H1 (cell line): ENCODE measurements around the gene IL18BP. TPM values are rescaled to one million over a fixed set of nuclear protein-coding genes. Genes with fewer than 3 reads are reported as not detected.

ENCODE experiments used
- CTCF ChIA-PET: fragments of 300-600 bp; sonication (Branson Sonifier 250); formaldehyde crosslinking; loops from one replicate; lab custom pipeline; 2021; ENCODE audit not compliant: partially characterized antibody; lab: Charles Lee
- POLR2A ChIA-PET: fragments of 300-600 bp; sonication (Branson Sonifier 250); formaldehyde crosslinking; loops from one replicate; lab custom pipeline; 2021; ENCODE audit warnings: inconsistent platforms; ENCODE audit not compliant: partially characterized antibody; lab: Charles Lee
- DNase-seq, 2 experiments: peaks; one replicate each; pipeline versions ENCODE4 v3.0.0 to v3.0.0-alpha.2; 2010 to 2022; ENCODE audit warnings: low spot score in 2 of 2, low read depth in 1 of 2, mixed read lengths in 1 of 2
- FAIRE-seq: peaks from 2 replicates; lab custom pipeline; 2011; peaks lifted over from hg19 to GRCh38; lab: Jason Lieb, UNC
- H2AFZ ChIP-seq: 2 replicates; pipeline ENCODE4 v1.8.1; 2012; ENCODE audit warnings: low read length, inconsistent platforms
- H2AK5ac ChIP-seq: 2 replicates; pipeline ENCODE4 v1.6.1; 2013; ENCODE audit warnings: low read depth, low read length
- H2BK120ac ChIP-seq: replicated peaks from 2 replicates; pipeline ENCODE3; 2013; ENCODE audit warnings: low read depth, low read length, inconsistent platforms
- H2BK12ac ChIP-seq: 2 replicates; pipeline ENCODE4 v1.6.1; 2013; ENCODE audit warnings: low read depth, low read length
- H2BK15ac ChIP-seq: 2 replicates; pipeline ENCODE4 v1.6.1; 2013; ENCODE audit warnings: low read length
- H2BK20ac ChIP-seq: 2 replicates; pipeline ENCODE4 v1.6.1; 2013; ENCODE audit warnings: low read length
- H2BK5ac ChIP-seq: 2 replicates; pipeline ENCODE4 v1.6.1; 2013; ENCODE audit warnings: low read depth, low read length
- H3K14ac ChIP-seq: 2 replicates; pipeline ENCODE4 v1.6.1; 2013; ENCODE audit warnings: inconsistent platforms; ENCODE audit not compliant: insufficient read length
- H3K18ac ChIP-seq: 2 replicates; pipeline ENCODE4 v1.6.1; 2013; ENCODE audit warnings: low read length; ENCODE audit errors: extremely low read depth
- H3K23ac ChIP-seq: 2 replicates; pipeline ENCODE4 v1.6.1; 2013; ENCODE audit warnings: inconsistent platforms; ENCODE audit not compliant: insufficient read length
- H3K23me2 ChIP-seq: 2 replicates; pipeline ENCODE4 v1.6.1; 2013; ENCODE audit warnings: low read depth, low read length
- H3K27ac ChIP-seq: 2 replicates; pipeline ENCODE4 v1.6.1; 2011; ENCODE audit warnings: low read depth, low read length, inconsistent platforms
- H3K27me3 ChIP-seq, 4 experiments: replicated peaks in 1 of 4; 1 replicate in 1 of 4; 2 replicates in 3 of 4; pipeline versions ENCODE4 v1.6.1 to v1.8.1; 2011 to 2013; ENCODE audit warnings: low read length in 3 of 4, mild to moderate bottlenecking in 3 of 4, inconsistent platforms in 2 of 4, mixed read lengths in 2 of 4, moderate library complexity in 1 of 4; ENCODE audit not compliant: control insufficient read depth in 3 of 4, insufficient read depth in 3 of 4; ENCODE audit errors: extremely low read depth in 1 of 4
- H3K36me3 ChIP-seq, 4 experiments: 2 replicates each; pipeline versions ENCODE4 v1.6.1 to v1.8.1; 2011 to 2013; ENCODE audit warnings: mild to moderate bottlenecking in 4 of 4, low read length in 3 of 4, moderate library complexity in 2 of 4, control low read depth in 1 of 4, inconsistent platforms in 1 of 4; ENCODE audit not compliant: insufficient read depth in 4 of 4, control insufficient read depth in 2 of 4
- H3K4ac ChIP-seq: replicated peaks from 2 replicates; pipeline ENCODE3; 2013; ENCODE audit warnings: low read length, low read depth, mixed read lengths, inconsistent platforms; ENCODE audit not compliant: insufficient read length
- H3K4me1 ChIP-seq, 4 experiments: replicated peaks in 1 of 4; 1 replicate in 1 of 4; 2 replicates in 3 of 4; pipeline versions ENCODE4 v1.6.1 to v1.8.1; 2011 to 2013; ENCODE audit warnings: low read length in 3 of 4, inconsistent platforms in 2 of 4, mixed read lengths in 1 of 4; ENCODE audit not compliant: insufficient read depth in 4 of 4, control insufficient read depth in 3 of 4
- H3K4me2 ChIP-seq, 2 experiments: 2 replicates each; pipeline versions ENCODE4 v1.6.1 to v1.8.1; 2011 to 2013; ENCODE audit warnings: low read depth in 2 of 2, low read length in 2 of 2, control low read depth in 1 of 2, inconsistent platforms in 1 of 2, mild to moderate bottlenecking in 1 of 2; ENCODE audit not compliant: insufficient read depth in 1 of 2
- H3K4me3 ChIP-seq, 4 experiments: fragments of 200-600, 300-600 bp in 1 of 4; sonication (generic), shearing (Covaris generic), sonication (Bioruptor Twin) in 1 of 4; 2 replicates each; pipeline versions ENCODE4 v1.5.1 to v1.8.1; 2011 to 2016; ENCODE audit warnings: low read length in 4 of 4, low read depth in 3 of 4, control low read depth in 2 of 4, inconsistent platforms in 2 of 4, mild to moderate bottlenecking in 2 of 4, mixed read lengths in 1 of 4, moderate library complexity in 1 of 4; ENCODE audit not compliant: insufficient read depth in 2 of 4; ENCODE audit errors: extremely low read depth in 1 of 4
- H3K56ac ChIP-seq: replicated peaks from 2 replicates; pipeline ENCODE3; 2013; ENCODE audit warnings: low read depth, mild to moderate bottlenecking, mixed read lengths, low read length, inconsistent platforms; ENCODE audit not compliant: insufficient read length
- H3K79me1 ChIP-seq: 2 replicates; pipeline ENCODE4 v1.6.1; 2013; ENCODE audit warnings: low read depth, low read length, control low read depth
- H3K79me2 ChIP-seq, 2 experiments: 2 replicates each; pipeline versions ENCODE4 v1.6.1 to v1.8.1; 2012 to 2013; ENCODE audit warnings: low read length in 2 of 2, mild to moderate bottlenecking in 2 of 2, inconsistent platforms in 1 of 2; ENCODE audit not compliant: insufficient read depth in 2 of 2, control insufficient read depth in 1 of 2
- H3K9ac ChIP-seq, 4 experiments: replicated peaks in 1 of 4; 1 replicate in 1 of 4; 2 replicates in 3 of 4; pipeline versions ENCODE4 v1.6.1 to v1.8.1; 2011 to 2013; ENCODE audit warnings: low read depth in 3 of 4, low read length in 3 of 4, control low read depth in 2 of 4, mild to moderate bottlenecking in 2 of 4, moderate library complexity in 2 of 4, inconsistent platforms in 1 of 4; ENCODE audit errors: extremely low read depth in 1 of 4
- H3K9me3 ChIP-seq, 2 experiments: 2 replicates each; pipeline versions ENCODE4 v1.6.1 to v1.8.1; 2012 to 2013; ENCODE audit warnings: mild to moderate bottlenecking in 2 of 2, moderate library complexity in 2 of 2, control low read depth in 1 of 2, inconsistent platforms in 1 of 2, low read depth in 1 of 2, low read length in 1 of 2, mixed read lengths in 1 of 2; ENCODE audit not compliant: insufficient read depth in 2 of 2
- H4K20me1 ChIP-seq, 2 experiments: replicated peaks in 1 of 2; 2 replicates each; pipeline versions ENCODE3 to v1.8.1; 2011 to 2013; ENCODE audit warnings: inconsistent platforms in 2 of 2, low read length in 2 of 2, mild to moderate bottlenecking in 1 of 2; ENCODE audit not compliant: insufficient read depth in 2 of 2, control insufficient read depth in 1 of 2
- H4K5ac ChIP-seq: 2 replicates; pipeline ENCODE4 v1.6.1; 2013; ENCODE audit warnings: low read length, low read depth, mixed read lengths, inconsistent platforms; ENCODE audit not compliant: insufficient read length
- H4K8ac ChIP-seq: 2 replicates; pipeline ENCODE4 v1.8.0; 2013; ENCODE audit warnings: mild to moderate bottlenecking, moderate library complexity, low read length, inconsistent platforms; ENCODE audit not compliant: insufficient read depth; ENCODE audit errors: extremely low read depth
- H4K91ac ChIP-seq: replicated peaks from 2 replicates; pipeline ENCODE3; 2013; ENCODE audit warnings: low read length, mixed read lengths, inconsistent platforms; ENCODE audit not compliant: insufficient read length
- CREB1 ChIP-seq: IDR thresholded peaks from 2 replicates; pipeline ENCODE4 v1.6.1; 2012; ENCODE audit warnings: inconsistent platforms
- CTCF ChIP-seq, 3 experiments: IDR thresholded peaks; 1 replicate in 2 of 3; 2 replicates in 1 of 3; pipeline versions ENCODE4 v1.5.1 to v1.6.1; 2011; ENCODE audit warnings: low read length in 3 of 3, mild to moderate bottlenecking in 3 of 3, inconsistent platforms in 2 of 3, low read depth in 1 of 3, moderate library complexity in 1 of 3; ENCODE audit not compliant: insufficient read depth in 1 of 3; ENCODE audit errors: control extremely low read depth in 1 of 3
- EGR1 ChIP-seq: IDR thresholded peaks from 2 replicates; pipeline ENCODE4 v1.6.1; 2011; ENCODE audit warnings: low read depth, low read length, borderline replicate concordance
- FOSL1 ChIP-seq: IDR thresholded peaks from 2 replicates; pipeline ENCODE4 v1.6.1; 2011; ENCODE audit warnings: mild to moderate bottlenecking, low read depth, low read length, moderate library complexity; ENCODE audit not compliant: insufficient read depth
- KDM1A ChIP-seq: fragments of 200-600, 300-600 bp; sonication (generic); IDR thresholded peaks from 2 replicates; pipeline ENCODE4 v1.7.1; 2016; ENCODE audit warnings: mild to moderate bottlenecking, low read length, borderline replicate concordance
- MAX ChIP-seq: IDR thresholded peaks from 2 replicates; pipeline ENCODE4 v1.6.1; 2012; ENCODE audit warnings: inconsistent platforms
- RXRA ChIP-seq: IDR thresholded peaks from 2 replicates; pipeline ENCODE4 v1.6.1; 2011; ENCODE audit warnings: low read depth, mild to moderate bottlenecking, low read length, moderate library complexity; ENCODE audit not compliant: insufficient read depth
- SIX5 ChIP-seq: IDR thresholded peaks from 2 replicates; pipeline ENCODE4 v1.6.1; 2011; ENCODE audit warnings: mild to moderate bottlenecking, low read depth, low read length
- SP4 ChIP-seq: IDR thresholded peaks from 2 replicates; pipeline ENCODE4 v1.6.1; 2012; ENCODE audit warnings: low read length, inconsistent platforms
- TCF12 ChIP-seq: IDR thresholded peaks from 2 replicates; pipeline ENCODE4 v1.6.1; 2011; ENCODE audit warnings: low read depth, mild to moderate bottlenecking, low read length
- USF2 ChIP-seq: IDR thresholded peaks from 2 replicates; pipeline ENCODE4 v1.6.1; 2011; ENCODE audit warnings: low read length, improper control_type of control experiment
- WGBS, 2 experiments: shearing (Covaris generic) in 1 of 2; methylation state at CpG; one replicate each; pipeline versions ENCODE4 v1.1.6 to v1.1.7; 2013 to 2015; ENCODE audit warnings: low lambda C conversion rate in 2 of 2, mixed read lengths in 2 of 2, inconsistent platforms in 1 of 2, low coverage in 1 of 2, missing lambda C conversion rate in 1 of 2; ENCODE audit not compliant: insufficient replicate concordance in 2 of 2, insufficient coverage in 1 of 2, insufficient read length in 1 of 2; ENCODE audit errors: extremely low coverage in 1 of 2, missing lambda C conversion rate in 1 of 2; 5-methylcytosine and 5-hydroxymethylcytosine counted together
- polyA plus RNA-seq, 7 experiments: library from polyadenylated mRNA; depleted of rRNA in 3 of 7; stranded (reverse) in 5 of 7; unstranded in 2 of 7; fragments of >200 nt in 5 of 7; fragments of 200-250 nt in 2 of 7; gene quantifications; 1 replicate in 5 of 7; 2 replicates in 1 of 7; 4 replicates in 1 of 7; pipeline versions ENCODE4 v1.2.1 to v1.2.3, GENCODE V29; 2011 to 2013; ENCODE audit warnings: missing spikeins in 2 of 7, mixed read lengths in 2 of 7
- total RNA-seq: library from RNA; stranded (reverse); fragmentation: NEBNext Ultra II Directional; extraction: Animal tissue kit (Norgen Biotek cat#: 25700); gene quantifications from 2 replicates; pipeline ENCODE4 v1.2.1, GENCODE V29; 2021

The IL18BP gene
- total and polyA plus RNA-seq, 2 of the 8 experiments (the other 6 are each of a cell fraction or from before 2014, with no cell fraction given): 9.8 to 17.0 TPM

DNA sequence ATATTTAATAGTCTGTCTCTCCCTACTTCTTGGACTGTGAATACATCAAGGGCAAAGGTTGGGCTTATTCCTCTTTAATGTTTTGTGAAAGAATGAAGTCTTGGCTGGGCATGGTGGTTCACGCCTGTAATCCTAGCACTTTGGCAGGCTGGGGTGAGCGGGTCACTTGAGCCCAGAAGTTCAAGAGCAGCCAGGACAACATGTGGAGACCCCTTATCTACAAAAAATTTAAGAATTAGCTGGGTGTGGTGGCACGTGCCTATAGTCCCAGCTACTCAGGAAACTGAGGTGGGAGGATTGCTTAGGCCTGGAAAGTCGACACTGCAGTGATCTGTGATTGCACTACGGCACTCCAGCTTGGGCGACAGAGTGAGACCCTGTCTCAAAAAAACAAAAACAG lies 49.7 kb upstream of the IL18BP start:
- Histone ChIP-seq H4K5ac (no peak overlapping the region), H3K4me2 (no peak overlapping the region), H3K4me1 (no peaks in the 10 kb centered on the region), H2AK5ac (no peak overlapping the region), H3K79me1 (0 out of 2 replicates have a peak, but pooled peaks cover 3% of the 10 kb centered on the region), H3K9me3 (no peaks in the 10 kb centered on the region), H3K23me2 (no peaks in the 10 kb centered on the region), H2BK5ac (no peak overlapping the region), H2AFZ (no peak overlapping the region), H3K79me2 (peaks cover 0 to 56% of the 10 kb centered on the region in 2 experiments; a peak in 2 of 4 replicates), H3K14ac (no peak overlapping the region), H2BK120ac (no peak overlapping the region), H3K18ac (no peak overlapping the region), H4K20me1 (peaks cover 4% of the 10 kb centered on the region in 2 experiments), H3K56ac (no peak overlapping the region), H3K4ac (no peak overlapping the region), H3K36me3 (no peaks in the 10 kb centered on the region), H3K4me3 (no peak overlapping the region), H4K8ac (no peak overlapping the region), H2BK20ac (no peak overlapping the region), H3K9ac (no peak overlapping the region), H3K23ac (no peak overlapping the region), H3K27ac (no peak overlapping the region), H2BK12ac (no peak overlapping the region), H3K27me3 (no peaks in the 10 kb centered on the region), H2BK15ac (no peak overlapping the region), H4K91ac (no peak overlapping the region)
- FAIRE-seq: no peak
- WGBS, 2 experiments: 81% methylated on average over 6 of the region's 6 CpGs; no CpG with 5 or more reads in 1 of the 2 experiments
- no peak for DNase-seq
- ChIA-PET POLR2A (interaction anchor here (0.9 to 1.4 kb wide), 2 partner anchors 11 to 20 kb away, joined by 5 read pairs; partner anchors contain the start of genes RNF121 and XNDC1N), CTCF (interaction anchor here (1.0 kb wide), 2 partner anchors 11 to 28 kb away, joined by 4 to 9 read pairs; no protein-coding TSS in a partner anchor)
- TF ChIP-seq CREB1 (no peak), RXRA (no peak), SP4 (no peak), MAX (no peak), FOSL1 (no peak), EGR1 (no peak), KDM1A (no peak), TCF12 (no peak), CTCF (IDR thresholded peaks at IDR 0.05; ENCODE audit: control extremely low read depth in 1 of 3, insufficient read depth in 1 of 3, low read depth in 1 of 3, low read length in 3 of 3) (no peak), SIX5 (no peak), USF2 (no peak)
